ENCODE results near the gene TFF3.

The TFF3 gene

DNA sequence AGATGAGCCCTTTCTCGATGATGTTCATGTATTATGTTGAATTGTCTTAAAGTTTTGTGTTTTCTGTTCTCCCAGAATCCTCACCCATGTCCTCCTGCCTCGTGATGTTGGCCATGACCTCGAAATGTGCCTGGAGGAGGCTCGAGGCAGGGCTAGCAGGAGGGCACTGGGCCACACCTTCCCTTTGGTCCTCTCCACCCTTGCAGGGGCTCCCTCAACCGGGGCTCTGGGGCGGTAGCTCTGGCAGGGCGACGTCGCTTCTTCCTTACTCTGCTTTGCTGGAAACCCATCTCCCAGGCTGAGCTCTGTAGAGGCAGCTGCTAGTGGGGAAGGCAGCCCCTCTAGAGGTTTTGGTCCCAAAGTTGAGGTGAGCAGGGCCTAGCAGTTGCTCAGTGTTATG, 14.3 kb downstream of the TFF3 start:
- H4K20me1 ChIP-seq (ENCODE audit: insufficient read depth, low read length): no peaks in the 10 kb centered on the region
- H3K9ac ChIP-seq (ENCODE audit: low read length): no peak overlapping the region
- H3K79me2 ChIP-seq (ENCODE audit: low read length): no peaks in the 10 kb centered on the region
- no peak overlapping the region for H3K4me2 ChIP-seq (ENCODE audit: low read depth, low read length)
- TF ChIP-seq EZH2 (optimal IDR thresholded peaks at IDR 0.05; ENCODE audit: low read depth, low read length) (no peak), EZH2phosphoT487 (IDR thresholded peaks at IDR 0.05; ENCODE audit: low read length) (no peak)
- TF ChIP-seq, protein P1, sequence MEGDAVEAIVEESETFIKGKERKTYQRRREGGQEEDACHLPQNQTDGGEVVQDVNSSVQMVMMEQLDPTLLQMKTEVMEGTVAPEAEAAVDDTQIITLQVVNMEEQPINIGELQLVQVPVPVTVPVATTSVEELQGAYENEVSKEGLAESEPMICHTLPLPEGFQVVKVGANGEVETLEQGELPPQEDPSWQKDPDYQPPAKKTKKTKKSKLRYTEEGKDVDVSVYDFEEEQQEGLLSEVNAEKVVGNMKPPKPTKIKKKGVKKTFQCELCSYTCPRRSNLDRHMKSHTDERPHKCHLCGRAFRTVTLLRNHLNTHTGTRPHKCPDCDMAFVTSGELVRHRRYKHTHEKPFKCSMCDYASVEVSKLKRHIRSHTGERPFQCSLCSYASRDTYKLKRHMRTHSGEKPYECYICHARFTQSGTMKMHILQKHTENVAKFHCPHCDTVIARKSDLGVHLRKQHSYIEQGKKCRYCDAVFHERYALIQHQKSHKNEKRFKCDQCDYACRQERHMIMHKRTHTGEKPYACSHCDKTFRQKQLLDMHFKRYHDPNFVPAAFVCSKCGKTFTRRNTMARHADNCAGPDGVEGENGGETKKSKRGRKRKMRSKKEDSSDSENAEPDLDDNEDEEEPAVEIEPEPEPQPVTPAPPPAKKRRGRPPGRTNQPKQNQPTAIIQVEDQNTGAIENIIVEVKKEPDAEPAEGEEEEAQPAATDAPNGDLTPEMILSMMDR (IDR thresholded peaks at IDR 0.05; ENCODE audit: low read length): no peak
- H3K27me3 ChIP-seq (replicated peaks; ENCODE audit: insufficient read depth, low read length): peaks cover 99% of the 10 kb centered on the region
- H2AFZ ChIP-seq (ENCODE audit: low read length): no peak overlapping the region
- no peaks in the 10 kb centered on the region; the same call in 1 of the 2 replicates for H3F3A ChIP-seq (ENCODE audit: insufficient read depth, low read length)
- no peak overlapping the region for H3K27ac ChIP-seq (ENCODE audit: low read length)
- H3K4me1 ChIP-seq (ENCODE audit: low read length): no peaks in the 10 kb centered on the region
- DNase-seq: no peak
- no peak overlapping the region for H3K4me3 ChIP-seq (ENCODE audit: low read length)
- no peaks in the 10 kb centered on the region for H3K9me2 ChIP-seq (replicated peaks; ENCODE audit: insufficient read depth, low read length)
- no peaks in the 10 kb centered on the region for H3K36me3 ChIP-seq (replicated peaks; ENCODE audit: insufficient read depth, low read length)
- no peaks in the 10 kb centered on the region for H3K9me3 ChIP-seq (replicated peaks; ENCODE audit: insufficient read depth, low read length)

DNA sequence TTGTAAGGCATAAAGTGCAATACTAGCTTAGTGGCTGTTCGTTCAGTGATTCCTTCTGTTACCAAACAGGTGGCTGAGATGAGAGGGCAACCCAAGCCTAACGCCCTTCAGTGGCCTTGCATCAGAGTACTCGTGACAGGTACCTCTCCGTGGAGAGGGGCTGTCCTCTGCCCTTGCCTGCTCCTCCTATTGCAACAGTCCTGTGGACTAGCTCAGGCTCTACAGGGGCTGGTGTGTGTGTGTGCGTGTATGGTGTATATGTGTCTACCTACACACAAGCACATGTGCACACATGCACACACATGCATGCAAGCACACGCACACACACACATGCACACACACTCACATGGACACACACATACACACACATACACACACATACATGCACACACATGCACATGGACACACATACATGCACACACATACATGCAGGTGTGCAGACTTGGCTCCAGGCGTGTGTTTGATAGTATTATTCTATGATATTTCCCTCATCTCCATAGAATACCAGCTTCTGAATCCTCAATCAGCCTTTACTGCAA, 15.1 kb downstream of the TFF3 start:
- H3K4me3 ChIP-seq (ENCODE audit: low read length): no peak overlapping the region

DNA sequence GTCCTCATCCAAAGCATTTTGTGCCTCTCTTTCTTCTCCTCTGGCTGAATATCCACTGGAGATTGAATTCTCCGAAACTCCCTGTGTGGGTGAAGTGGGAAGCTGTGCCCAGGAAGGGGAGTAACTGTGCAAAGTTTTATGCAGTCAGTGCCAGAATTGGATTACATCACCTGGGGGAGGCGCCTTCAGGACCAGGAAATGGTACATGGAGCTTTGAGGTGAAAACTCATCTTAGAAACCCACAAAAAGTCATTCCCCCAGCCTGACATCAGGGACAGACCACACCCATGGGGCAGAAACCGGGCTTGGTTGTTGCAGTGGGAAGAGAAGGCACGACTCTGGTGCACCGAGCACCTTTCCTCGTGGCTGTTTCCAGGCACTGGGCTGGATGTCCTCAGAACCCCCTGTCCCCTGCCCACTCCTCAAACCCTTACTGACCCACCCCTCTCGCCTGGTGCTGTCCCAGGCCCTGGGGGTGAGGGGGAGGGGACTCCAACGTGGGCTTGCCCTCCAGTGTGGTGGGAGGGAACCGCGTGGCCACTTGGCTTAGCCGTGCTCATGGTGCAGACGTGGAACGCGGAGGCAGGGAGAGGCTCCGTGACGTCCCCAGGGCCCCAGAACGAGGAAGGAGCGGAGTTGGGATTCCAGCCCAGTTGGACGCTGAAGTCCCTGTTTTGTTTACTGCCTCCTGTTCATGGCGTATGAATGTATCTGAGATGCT, 15.7 kb downstream of the TFF3 start:
- Histone ChIP-seq H3K36me3 (replicated peaks; ENCODE audit: insufficient read depth, low read length) (no peaks in the 10 kb centered on the region), H3K9me2 (replicated peaks; ENCODE audit: insufficient read depth, low read length) (no peaks in the 10 kb centered on the region), H3K4me1 (ENCODE audit: low read length) (no peaks in the 10 kb centered on the region), H3K4me3 (ENCODE audit: low read length) (no peak overlapping the region), H3K79me2 (ENCODE audit: low read length) (no peaks in the 10 kb centered on the region), H3K27ac (ENCODE audit: low read length) (no peak overlapping the region), H2AFZ (ENCODE audit: low read length) (no peak overlapping the region), H4K20me1 (ENCODE audit: insufficient read depth, low read length) (no peaks in the 10 kb centered on the region), H3K27me3 (replicated peaks; ENCODE audit: insufficient read depth, low read length) (peaks cover 92% of the 10 kb centered on the region), H3F3A (ENCODE audit: insufficient read depth, low read length) (no peaks in the 10 kb centered on the region; the same call in 1 of the 2 replicates), H3K9me3 (replicated peaks; ENCODE audit: insufficient read depth, low read length) (no peaks in the 10 kb centered on the region), H3K9ac (ENCODE audit: low read length) (no peak overlapping the region), H3K4me2 (ENCODE audit: low read depth, low read length) (no peak overlapping the region)
- no peak for TF ChIP-seq EZH2 (optimal IDR thresholded peaks at IDR 0.05; ENCODE audit: low read depth, low read length)
- no peak for TF ChIP-seq EZH2phosphoT487 (IDR thresholded peaks at IDR 0.05; ENCODE audit: low read length)
- TF ChIP-seq, protein P1 (IDR thresholded peaks at IDR 0.05; ENCODE audit: low read length): no peak
- DNase-seq: no peak

More for the DNA sequence above, 15.1 kb downstream of the TFF3 start:
- Histone ChIP-seq H3K79me2 (ENCODE audit: low read length) (no peaks in the 10 kb centered on the region), H4K20me1 (ENCODE audit: insufficient read depth, low read length) (no peaks in the 10 kb centered on the region), H3K36me3 (replicated peaks; ENCODE audit: insufficient read depth, low read length) (no peaks in the 10 kb centered on the region), H3K27ac (ENCODE audit: low read length) (no peak overlapping the region), H3K27me3 (replicated peaks; ENCODE audit: insufficient read depth, low read length) (peaks cover 99% of the 10 kb centered on the region), H2AFZ (ENCODE audit: low read length) (no peak overlapping the region), H3K9ac (ENCODE audit: low read length) (no peak overlapping the region), H3F3A (ENCODE audit: insufficient read depth, low read length) (no peaks in the 10 kb centered on the region; the same call in 1 of the 2 replicates), H3K4me1 (ENCODE audit: low read length) (no peaks in the 10 kb centered on the region), H3K9me3 (replicated peaks; ENCODE audit: insufficient read depth, low read length) (no peaks in the 10 kb centered on the region), H3K9me2 (replicated peaks; ENCODE audit: insufficient read depth, low read length) (no peaks in the 10 kb centered on the region), H3K4me2 (ENCODE audit: low read depth, low read length) (no peak overlapping the region)
- DNase-seq: no peak
- TF ChIP-seq, protein P1 (IDR thresholded peaks at IDR 0.05; ENCODE audit: low read length): no peak
- TF ChIP-seq EZH2 (optimal IDR thresholded peaks at IDR 0.05; ENCODE audit: low read depth, low read length): no peak
- TF ChIP-seq EZH2phosphoT487 (IDR thresholded peaks at IDR 0.05; ENCODE audit: low read length): no peak

Data from MM.1S (cell line).